GM18861 (cell line): Measurements from ENCODE around the gene PDE6G.

Experiments used
- ATAC-seq: cut with Tn5 transposase; IDR thresholded peaks from one replicate; pipeline ENCODE4 v1.9.1; 2021; ENCODE audit not compliant: unreplicated experiment

Gene PDE6G

GRCh38 chr17:81664051-81664470 lies 7.7 kb upstream of the PDE6G start:
- ATAC-seq, result no peak

DNA sequence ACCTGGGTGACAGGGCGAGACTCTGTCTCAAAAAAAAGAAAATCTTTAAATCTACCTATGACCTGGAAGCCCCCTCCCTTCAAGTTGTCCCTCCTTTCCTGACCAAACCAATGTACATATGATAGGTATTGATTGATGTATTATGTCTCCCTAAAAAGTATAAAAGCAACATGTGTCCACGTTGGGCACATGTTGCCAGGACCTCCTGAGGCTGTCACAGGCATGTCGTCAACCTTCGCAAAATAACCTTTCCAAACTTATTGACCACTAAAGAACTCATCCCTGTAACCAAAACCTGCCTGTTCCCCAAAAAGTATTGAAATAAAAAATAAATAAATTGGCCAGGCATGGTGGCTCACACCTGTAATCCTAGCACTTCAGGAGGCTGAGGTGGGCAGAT lies 5.7 kb upstream of the PDE6G start:
- no peak for ATAC-seq

GRCh38 chr17:81660441-81660840 lies 4.1 kb upstream of the PDE6G start:
- ATAC-seq, result no peak

DNA sequence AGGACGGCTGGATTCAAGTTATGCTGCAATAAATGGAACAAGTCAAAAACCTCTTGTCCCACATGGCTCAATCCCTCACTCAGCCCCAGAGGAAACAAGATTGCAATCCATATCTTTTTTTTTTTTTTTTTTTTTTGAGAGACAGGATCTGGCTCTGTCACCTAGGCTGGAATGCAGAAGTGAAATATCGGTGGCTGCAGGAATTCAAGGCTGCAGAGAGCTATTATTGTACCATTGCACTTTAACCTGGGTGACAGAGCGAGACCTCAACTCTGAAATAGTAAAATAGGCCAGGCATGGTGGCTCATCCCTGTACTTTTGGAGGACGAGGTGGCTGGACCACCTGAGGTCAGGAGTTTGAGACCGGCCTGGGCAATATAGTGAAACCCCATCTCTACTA lies 2.7 kb upstream of the PDE6G start:
- ATAC-seq, result no peak

- no peak for ATAC-seq
These were observed 493 bp upstream of the PDE6G start for GRCh38 chr17:81656835-81657234.

GRCh38 chr17:81655378-81656117 lies 794 bp downstream of the PDE6G start:
- no peak for ATAC-seq

DNA sequence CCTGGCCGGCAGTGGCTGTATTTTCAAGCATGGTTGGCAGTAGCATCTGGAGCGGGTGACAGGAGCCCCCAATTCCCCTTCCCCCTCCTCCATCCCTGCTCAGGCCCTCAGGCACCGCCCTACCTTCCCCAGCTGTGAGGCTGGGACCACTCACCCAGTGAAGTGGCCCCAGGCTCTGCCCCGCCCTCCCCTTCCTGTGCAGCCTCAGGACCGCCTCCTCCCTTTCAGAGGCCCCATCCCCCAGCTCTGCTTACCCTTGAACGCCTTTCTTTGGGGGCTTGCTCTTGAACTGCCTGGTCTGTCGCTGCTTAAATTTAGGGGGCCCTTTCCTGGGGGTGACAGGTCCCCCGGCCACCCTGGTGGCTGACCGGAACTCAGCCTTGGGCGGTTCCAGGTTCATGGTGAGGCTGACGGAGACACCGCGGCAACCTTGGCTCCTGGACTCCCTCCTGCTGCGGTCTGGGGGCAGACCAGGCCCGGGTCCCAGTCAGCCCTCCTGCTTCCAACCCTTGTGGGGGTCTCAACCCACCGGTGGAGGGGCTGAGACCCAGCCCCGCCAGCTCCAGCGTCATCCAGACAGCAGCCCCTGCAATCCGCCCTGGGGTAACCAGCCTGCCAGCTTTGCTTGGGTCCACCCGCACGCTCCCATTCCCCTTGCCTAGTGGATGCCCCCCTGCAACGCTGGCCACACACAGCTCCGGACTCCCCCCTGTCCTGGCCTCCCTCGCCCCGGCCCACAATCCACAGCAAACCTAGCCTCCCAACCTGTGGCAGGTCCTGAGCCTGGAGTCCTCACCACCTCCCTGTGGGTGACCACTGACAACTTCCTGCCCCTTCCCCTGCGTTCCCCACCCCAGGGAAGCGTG lies 3.2 kb downstream of the PDE6G start:
- ATAC-seq, result no peak

- ATAC-seq, result no peak
These were observed 4.7 kb downstream of the PDE6G start for GRCh38 chr17:81651692-81652091.

- ATAC-seq, result no peak
These were observed 5.4 kb downstream of the PDE6G start for GRCh38 chr17:81650951-81651350.

GRCh38 chr17:81648707-81649085 lies 7.6 kb downstream of the PDE6G start:
- no peak for ATAC-seq

- no peak for ATAC-seq
These were observed 8.2 kb downstream of the PDE6G start for GRCh38 chr17:81648013-81648706.

GRCh38 chr17:81647640-81648012 lies 8.7 kb downstream of the PDE6G start:
- ATAC-seq, result no peak

GRCh38 chr17:81646869-81647600 lies 9.3 kb downstream of the PDE6G start:
- no peak for ATAC-seq

DNA sequence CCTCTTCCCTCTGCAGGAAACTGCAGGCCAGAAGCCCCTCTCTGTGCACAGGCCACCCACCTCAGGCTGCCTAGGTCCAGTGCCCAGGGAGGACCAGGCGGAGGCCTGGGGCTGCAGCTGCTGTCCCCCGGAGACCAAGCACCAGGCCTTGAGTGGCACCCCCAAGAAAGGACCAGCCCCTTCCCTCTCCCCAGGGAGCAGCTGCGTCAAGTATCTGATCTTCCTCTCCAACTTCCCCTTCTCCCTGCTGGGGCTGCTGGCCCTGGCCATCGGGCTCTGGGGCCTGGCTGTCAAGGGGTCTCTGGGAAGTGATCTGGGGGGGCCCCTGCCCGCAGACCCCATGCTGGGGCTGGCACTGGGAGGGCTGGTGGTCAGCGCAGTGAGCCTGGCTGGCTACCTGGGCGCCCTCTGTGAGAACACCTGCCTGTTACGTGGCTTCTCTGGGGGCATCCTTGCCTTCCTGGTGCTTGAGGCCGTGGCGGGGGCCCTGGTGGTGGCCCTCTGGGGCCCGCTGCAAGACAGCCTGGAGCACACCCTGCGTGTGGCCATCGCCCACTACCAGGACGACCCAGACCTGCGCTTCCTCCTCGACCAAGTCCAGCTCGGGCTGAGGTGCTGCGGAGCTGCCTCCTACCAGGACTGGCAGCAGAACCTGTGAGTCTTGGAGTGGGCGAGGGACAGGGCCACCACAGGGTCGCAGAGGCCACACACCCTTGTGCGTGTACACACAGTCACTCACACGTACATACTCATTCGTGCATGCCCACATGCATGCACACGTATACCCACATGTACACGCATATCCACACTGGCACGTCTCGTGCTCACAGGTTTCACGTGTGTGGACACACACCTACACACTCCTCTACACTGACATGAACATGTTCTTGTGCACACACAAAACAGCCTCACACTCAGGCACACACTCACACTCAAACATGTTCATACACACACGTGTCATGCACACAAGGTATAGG lies 11.1 kb downstream of the PDE6G start:
- ATAC-seq, result no peak

GRCh38 chr17:81644496-81644895 lies 11.8 kb downstream of the PDE6G start:
- ATAC-seq, result no peak

DNA sequence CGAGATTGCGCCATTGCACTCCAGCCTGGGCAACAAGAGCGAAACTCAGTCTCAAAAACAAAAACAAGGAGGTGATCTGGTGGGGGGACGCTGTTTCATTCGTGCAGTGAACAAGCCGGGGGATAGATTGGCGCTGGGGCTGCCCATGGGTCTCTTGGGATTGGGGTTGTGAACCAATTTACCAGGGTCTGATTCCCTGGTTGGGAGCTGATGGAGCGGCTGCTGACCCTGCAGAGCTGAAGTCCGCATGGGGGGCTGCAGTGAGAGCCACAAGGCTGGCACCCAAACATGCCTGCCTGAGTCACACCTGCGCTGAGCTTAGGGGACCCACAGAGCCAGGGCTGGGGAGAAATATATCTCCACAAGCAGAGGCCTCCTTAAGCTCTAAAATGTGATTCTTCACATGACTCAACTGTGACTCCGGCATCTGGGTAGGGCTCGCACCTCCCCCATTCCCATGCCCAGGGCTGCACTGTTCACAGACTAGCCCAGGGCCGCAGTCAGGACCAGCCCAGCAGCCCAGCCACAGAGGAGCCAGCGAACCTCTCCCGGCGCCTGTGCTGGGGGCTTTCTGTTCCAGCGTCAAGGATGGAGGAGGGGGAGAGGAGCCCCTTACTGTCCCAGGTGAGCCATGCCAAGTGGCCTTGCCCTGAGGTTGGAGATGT lies 14.4 kb downstream of the PDE6G start:
- ATAC-seq, result no peak

DNA sequence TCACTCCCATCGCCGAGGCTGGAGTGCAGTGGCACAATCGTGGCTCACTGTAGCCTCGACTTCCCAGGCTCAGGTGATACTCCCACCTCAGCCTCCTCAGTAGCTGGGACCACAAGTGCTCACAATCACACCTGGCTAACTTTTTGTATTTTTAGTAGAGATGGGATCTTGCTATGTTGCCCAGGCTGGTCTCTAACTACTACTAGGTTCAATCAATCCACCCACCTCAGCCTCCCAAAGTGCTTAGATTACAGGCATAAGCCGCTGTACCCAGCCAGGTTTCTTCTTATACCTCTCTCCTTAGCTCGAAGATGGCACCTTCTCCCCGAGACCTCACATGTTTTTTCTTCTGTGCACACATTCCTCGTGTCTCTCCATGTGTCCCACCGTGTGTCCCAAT lies 16.3 kb downstream of the PDE6G start:
- ATAC-seq, result no peak

- ATAC-seq, result no peak
These were observed 17.7 kb downstream of the PDE6G start for GRCh38 chr17:81638683-81639082.

- peak; percentile 77 for ATAC-seq
These were observed 19.6 kb downstream of the PDE6G start, which contains the start of the genes NPLOC4 and TSPAN10 for GRCh38 chr17:81636505-81637288. Gene NPLOC4 (minus strand): TSS chr17:81637112. CDS start chr17:81636930, 182 bp downstream. Gene TSPAN10 (plus strand): TSS chr17:81637196. CDS start chr17:81642413, 5,217 bp downstream.
